ENCODE results near the gene SYNE1. TPM values are rescaled to one million over a fixed set of nuclear protein-coding genes. Genes with fewer than 3 reads are reported as not detected.

Gene SYNE1
- polyA plus RNA-seq, 1 donor from 2014 or later, result 38.5 TPM

DNA sequence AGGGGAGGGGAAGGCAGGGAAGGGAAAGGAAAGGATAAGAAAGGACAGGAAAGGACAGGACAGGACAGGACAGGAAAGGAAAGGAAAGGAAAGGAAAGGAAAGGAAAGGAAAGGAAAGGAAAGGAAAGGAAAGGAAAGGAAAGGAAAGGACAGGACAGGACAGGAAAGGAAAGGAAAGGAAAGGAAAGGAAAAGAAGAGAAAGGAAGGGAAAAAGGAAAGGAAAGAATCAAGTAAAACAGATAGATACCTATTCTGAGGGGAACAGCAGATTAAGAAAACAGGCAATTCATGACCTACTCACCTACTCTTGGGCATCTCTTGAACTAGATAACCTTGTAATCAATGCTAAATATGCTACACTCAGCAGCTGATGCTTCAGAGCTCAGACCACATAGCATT is 265.4 kb downstream of the SYNE1 start:
- Histone ChIP-seq H3K36me3 (ENCODE audit: insufficient read depth, low read length) (no peaks in the 10 kb centered on the region), H3K79me2 (replicated peaks; ENCODE audit: insufficient read depth, low read length) (no peaks in the 10 kb centered on the region), H3K4me2 (ENCODE audit: low read length) (no peak overlapping the region), H3F3A (ENCODE audit: insufficient read depth, low read length, poor library complexity, severe bottlenecking) (no peaks in the 10 kb centered on the region), H3K9ac (ENCODE audit: low read length) (no peak overlapping the region), H3K4me3 (ENCODE audit: low read length) (no peak overlapping the region), H3K27ac (ENCODE audit: low read length) (no peak overlapping the region), H3K27me3 (ENCODE audit: insufficient read depth, low read depth, low read length) (no peaks in the 10 kb centered on the region), H2AFZ (ENCODE audit: low read depth, low read length) (no peak overlapping the region), H3K9me2 (ENCODE audit: insufficient read depth, low read length) (no peaks in the 10 kb centered on the region), H4K20me1 (ENCODE audit: insufficient read depth) (no peaks in the 10 kb centered on the region), H3K9me3 (ENCODE audit: low read length) (no peaks in the 10 kb centered on the region)
- no peak for TF ChIP-seq EZH2 (IDR thresholded peaks at IDR 0.05; ENCODE audit: borderline replicate concordance, insufficient read depth, low read length, poor library complexity, severe bottlenecking)
- TF ChIP-seq RAD21 (conservative IDR thresholded peaks at IDR 0.05), result no peak
- TF ChIP-seq, protein P1, sequence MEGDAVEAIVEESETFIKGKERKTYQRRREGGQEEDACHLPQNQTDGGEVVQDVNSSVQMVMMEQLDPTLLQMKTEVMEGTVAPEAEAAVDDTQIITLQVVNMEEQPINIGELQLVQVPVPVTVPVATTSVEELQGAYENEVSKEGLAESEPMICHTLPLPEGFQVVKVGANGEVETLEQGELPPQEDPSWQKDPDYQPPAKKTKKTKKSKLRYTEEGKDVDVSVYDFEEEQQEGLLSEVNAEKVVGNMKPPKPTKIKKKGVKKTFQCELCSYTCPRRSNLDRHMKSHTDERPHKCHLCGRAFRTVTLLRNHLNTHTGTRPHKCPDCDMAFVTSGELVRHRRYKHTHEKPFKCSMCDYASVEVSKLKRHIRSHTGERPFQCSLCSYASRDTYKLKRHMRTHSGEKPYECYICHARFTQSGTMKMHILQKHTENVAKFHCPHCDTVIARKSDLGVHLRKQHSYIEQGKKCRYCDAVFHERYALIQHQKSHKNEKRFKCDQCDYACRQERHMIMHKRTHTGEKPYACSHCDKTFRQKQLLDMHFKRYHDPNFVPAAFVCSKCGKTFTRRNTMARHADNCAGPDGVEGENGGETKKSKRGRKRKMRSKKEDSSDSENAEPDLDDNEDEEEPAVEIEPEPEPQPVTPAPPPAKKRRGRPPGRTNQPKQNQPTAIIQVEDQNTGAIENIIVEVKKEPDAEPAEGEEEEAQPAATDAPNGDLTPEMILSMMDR (IDR thresholded peaks at IDR 0.05; ENCODE audit: poor library complexity, severe bottlenecking), result no peak
- TF ChIP-seq, protein P2, sequence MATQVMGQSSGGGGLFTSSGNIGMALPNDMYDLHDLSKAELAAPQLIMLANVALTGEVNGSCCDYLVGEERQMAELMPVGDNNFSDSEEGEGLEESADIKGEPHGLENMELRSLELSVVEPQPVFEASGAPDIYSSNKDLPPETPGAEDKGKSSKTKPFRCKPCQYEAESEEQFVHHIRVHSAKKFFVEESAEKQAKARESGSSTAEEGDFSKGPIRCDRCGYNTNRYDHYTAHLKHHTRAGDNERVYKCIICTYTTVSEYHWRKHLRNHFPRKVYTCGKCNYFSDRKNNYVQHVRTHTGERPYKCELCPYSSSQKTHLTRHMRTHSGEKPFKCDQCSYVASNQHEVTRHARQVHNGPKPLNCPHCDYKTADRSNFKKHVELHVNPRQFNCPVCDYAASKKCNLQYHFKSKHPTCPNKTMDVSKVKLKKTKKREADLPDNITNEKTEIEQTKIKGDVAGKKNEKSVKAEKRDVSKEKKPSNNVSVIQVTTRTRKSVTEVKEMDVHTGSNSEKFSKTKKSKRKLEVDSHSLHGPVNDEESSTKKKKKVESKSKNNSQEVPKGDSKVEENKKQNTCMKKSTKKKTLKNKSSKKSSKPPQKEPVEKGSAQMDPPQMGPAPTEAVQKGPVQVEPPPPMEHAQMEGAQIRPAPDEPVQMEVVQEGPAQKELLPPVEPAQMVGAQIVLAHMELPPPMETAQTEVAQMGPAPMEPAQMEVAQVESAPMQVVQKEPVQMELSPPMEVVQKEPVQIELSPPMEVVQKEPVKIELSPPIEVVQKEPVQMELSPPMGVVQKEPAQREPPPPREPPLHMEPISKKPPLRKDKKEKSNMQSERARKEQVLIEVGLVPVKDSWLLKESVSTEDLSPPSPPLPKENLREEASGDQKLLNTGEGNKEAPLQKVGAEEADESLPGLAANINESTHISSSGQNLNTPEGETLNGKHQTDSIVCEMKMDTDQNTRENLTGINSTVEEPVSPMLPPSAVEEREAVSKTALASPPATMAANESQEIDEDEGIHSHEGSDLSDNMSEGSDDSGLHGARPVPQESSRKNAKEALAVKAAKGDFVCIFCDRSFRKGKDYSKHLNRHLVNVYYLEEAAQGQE (IDR thresholded peaks at IDR 0.05; ENCODE audit: borderline replicate concordance), result no peak
- no peak for TF ChIP-seq MXI1 (conservative IDR thresholded peaks at IDR 0.05; ENCODE audit: poor library complexity, severe bottlenecking)
- TF ChIP-seq TAF1 (IDR thresholded peaks at IDR 0.05; ENCODE audit: low read depth), result no peak
- TF ChIP-seq EP300 (conservative IDR thresholded peaks at IDR 0.05; ENCODE audit: poor library complexity, severe bottlenecking), result no peak
- TF ChIP-seq SMC3 (conservative IDR thresholded peaks at IDR 0.05; ENCODE audit: poor library complexity), result no peak
- no peak for TF ChIP-seq POLR2AphosphoS5 (IDR thresholded peaks at IDR 0.05)

DNA sequence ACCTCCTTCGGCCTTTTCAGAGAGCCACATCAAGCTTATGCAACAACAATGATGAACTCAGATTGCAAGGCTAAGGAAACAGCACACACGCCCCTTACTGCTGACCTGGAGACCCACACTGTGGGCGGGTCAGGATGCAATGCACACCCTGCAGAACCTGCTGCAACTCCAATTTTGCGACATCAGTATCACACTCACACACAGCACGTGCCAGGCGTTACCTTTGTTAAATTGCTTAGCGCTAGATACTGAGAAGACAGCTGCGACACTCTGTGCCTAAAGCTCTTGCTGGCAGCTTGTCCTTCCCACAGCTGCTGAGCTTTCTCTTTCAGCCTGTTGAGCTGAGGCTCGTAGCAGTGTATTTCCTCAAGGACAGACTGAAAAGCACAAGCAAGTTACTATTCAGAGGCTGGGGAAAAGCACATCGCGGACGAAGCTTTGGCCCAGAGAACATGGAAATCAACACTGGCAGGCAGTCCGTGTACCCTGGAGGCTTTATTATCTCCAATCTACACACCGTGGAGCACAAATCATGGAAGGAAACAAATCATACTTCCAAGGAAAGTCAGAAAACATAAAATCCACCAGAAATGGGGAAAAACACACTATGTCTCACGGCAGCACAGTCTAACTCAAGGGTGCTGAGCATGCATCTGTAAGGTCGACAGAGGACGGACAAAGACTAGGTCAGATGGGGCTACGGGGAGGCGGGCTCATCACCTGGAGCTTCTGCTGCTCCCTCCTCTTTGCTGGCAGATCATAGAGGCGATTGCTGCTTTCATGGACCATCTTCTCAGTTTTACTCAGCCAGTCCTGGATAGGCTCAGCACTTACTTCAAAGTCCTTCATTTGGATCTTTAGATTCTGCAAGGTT is 268.2 kb downstream of the SYNE1 start:
- H3K9ac ChIP-seq (ENCODE audit: low read length), result no peak overlapping the region
- no peak overlapping the region for H3K27ac ChIP-seq (ENCODE audit: low read length)
- no peaks in the 10 kb centered on the region for H3K36me3 ChIP-seq (ENCODE audit: insufficient read depth, low read length)
- TF ChIP-seq RAD21 (conservative IDR thresholded peaks at IDR 0.05), result no peak
- peak; percentile 70 for TF ChIP-seq POLR2AphosphoS5 (IDR thresholded peaks at IDR 0.05)
- no peaks in the 10 kb centered on the region for H3K27me3 ChIP-seq (ENCODE audit: insufficient read depth, low read depth, low read length)
- no peaks in the 10 kb centered on the region for H4K20me1 ChIP-seq (ENCODE audit: insufficient read depth)
- no peak overlapping the region for H3K4me2 ChIP-seq (ENCODE audit: low read length)
- no peak overlapping the region for H3K4me3 ChIP-seq (ENCODE audit: low read length)
- no peak overlapping the region for H2AFZ ChIP-seq (ENCODE audit: low read depth, low read length)
- no peaks in the 10 kb centered on the region for H3F3A ChIP-seq (ENCODE audit: insufficient read depth, low read length, poor library complexity, severe bottlenecking)
- no peaks in the 10 kb centered on the region for H3K9me2 ChIP-seq (ENCODE audit: insufficient read depth, low read length)
- no peaks in the 10 kb centered on the region for H3K9me3 ChIP-seq (ENCODE audit: low read length)
- no peaks in the 10 kb centered on the region for H3K79me2 ChIP-seq (replicated peaks; ENCODE audit: insufficient read depth, low read length)
